K562 (cell line): ENCODE results near the gene HTR3E. TPM values are rescaled to one million over a fixed set of nuclear protein-coding genes. Genes with fewer than 3 reads are reported as not detected.

Experiments
- ATF2 ChIP-seq: sonication (generic); formaldehyde crosslinking; IDR thresholded peaks from 2 replicates; pipeline ENCODE4 v1.8.1; 2022; ENCODE audit warnings: missing genetic modification reagents
- BCOR ChIP-seq: fragments of 450-650 bp; IDR thresholded peaks from 2 replicates; pipeline ENCODE4 v1.6.1; 2016
- BRF2 ChIP-seq: IDR thresholded peaks from 3 replicates; pipeline ENCODE4 v1.6.1; 2011; ENCODE audit warnings: borderline replicate concordance, mild to moderate bottlenecking; ENCODE audit not compliant: insufficient read length, insufficient read depth
- CBX2 ChIP-seq: fragments of 200-600 bp; sonication (generic); IDR thresholded peaks from one replicate; pipeline ENCODE4 v1.6.1; 2012; ENCODE audit warnings: mild to moderate bottlenecking, low read length, inconsistent platforms; ENCODE audit not compliant: insufficient read depth, poor library complexity, severe bottlenecking
- CEBPG ChIP-seq, 3 experiments: fragments of 200-800 bp in 1 of 3; sonication (Bioruptor generic) in 1 of 3; sonication (generic) in 1 of 3; formaldehyde crosslinking in 1 of 3; IDR thresholded peaks in 2 of 3; conservative IDR thresholded peaks in 1 of 3; 2 replicates each; pipeline versions ENCODE4 v1.6.1 to v1.8.0; 2016 to 2022; ENCODE audit warnings: missing compliant biosample characterization in 2 of 3, missing genetic modification characterization in 2 of 3, mild to moderate bottlenecking in 1 of 3, missing genetic modification reagents in 1 of 3
- HMBOX1 ChIP-seq: sonication (generic); IDR thresholded peaks from 2 replicates; pipeline ENCODE4 v1.6.1; 2016
- HNRNPL ChIP-seq: fragments of 200-400 bp; formaldehyde crosslinking; IDR thresholded peaks from 2 replicates; pipeline ENCODE4 v1.6.1; 2017; ENCODE audit warnings: low read depth, mild to moderate bottlenecking, low read length
- KLF10 ChIP-seq: fragments of 250-450 bp; sonication (Bioruptor Pico); IDR thresholded peaks from 2 replicates; pipeline ENCODE4 v1.6.1; 2021; ENCODE audit warnings: matching md5 sums
- NFIC ChIP-seq: fragments of 450-650 bp; IDR thresholded peaks from 2 replicates; pipeline ENCODE4 v1.6.1; 2017; ENCODE audit warnings: mild to moderate bottlenecking, inconsistent platforms
- NR0B1 ChIP-seq: fragments of 450-650 bp; IDR thresholded peaks from one replicate; pipeline ENCODE4 v1.6.1; 2018; ENCODE audit warnings: mild to moderate bottlenecking, moderate library complexity; ENCODE audit not compliant: partially characterized antibody
- PCBP1 ChIP-seq: fragments of 200-400 bp; formaldehyde crosslinking; IDR thresholded peaks from 2 replicates; pipeline ENCODE4 v1.6.1; 2018; ENCODE audit warnings: mild to moderate bottlenecking, low read depth, low read length; ENCODE audit not compliant: poor library complexity, severe bottlenecking
- RBM25 ChIP-seq: fragments of 200-400 bp; formaldehyde crosslinking; IDR thresholded peaks from 2 replicates; pipeline ENCODE4 v1.6.1; 2018; ENCODE audit warnings: low read length, low read depth, moderate library complexity; ENCODE audit not compliant: severe bottlenecking
- SRSF9 ChIP-seq: fragments of 200-400 bp; formaldehyde crosslinking; IDR thresholded peaks from 2 replicates; pipeline ENCODE4 v1.6.1; 2017; ENCODE audit warnings: low read depth, low read length, borderline replicate concordance
- THRAP3 ChIP-seq: fragments of 450-650 bp; IDR thresholded peaks from 2 replicates; pipeline ENCODE4 v1.6.1; 2016; ENCODE audit warnings: mild to moderate bottlenecking, inconsistent platforms, borderline replicate concordance
- U2AF1 ChIP-seq: fragments of 200-400 bp; formaldehyde crosslinking; optimal IDR thresholded peaks from 2 replicates; pipeline ENCODE3; 2017; ENCODE audit warnings: mild to moderate bottlenecking, low read depth, low read length, moderate library complexity
- ZBED1 ChIP-seq: IDR thresholded peaks from 2 replicates; pipeline ENCODE4 v1.6.1; 2014
- ZBTB33 ChIP-seq: sonication (generic); formaldehyde crosslinking; IDR thresholded peaks from 2 replicates; pipeline ENCODE4 v1.8.1; 2023; ENCODE audit warnings: mild to moderate bottlenecking, missing genetic modification reagents
- ZNF184 ChIP-seq: sonication (generic); formaldehyde crosslinking; IDR thresholded peaks from 2 replicates; pipeline ENCODE4 v1.5.0; 2020; ENCODE audit warnings: missing genetic modification reagents
- ZNF311 ChIP-seq: fragments of 250-450 bp; sonication (Bioruptor Pico); IDR thresholded peaks from 2 replicates; pipeline ENCODE4 v1.4.0; 2020; ENCODE audit warnings: mild to moderate bottlenecking, moderate library complexity
- ZNF347 ChIP-seq: fragments of 450-650 bp; formaldehyde crosslinking; IDR thresholded peaks from 2 replicates; pipeline ENCODE4 v1.4.0; 2020; ENCODE audit warnings: low read depth, mild to moderate bottlenecking, moderate library complexity
- ZNF436 ChIP-seq: fragments of 250-450, 450-650 bp; sonication (Bioruptor Pico); formaldehyde crosslinking; IDR thresholded peaks from 2 replicates; pipeline ENCODE4 v1.7.0; 2020; ENCODE audit warnings: mild to moderate bottlenecking
- ZNF584 ChIP-seq: fragments of 200-800 bp; sonication (Bioruptor generic); IDR thresholded peaks from 2 replicates; pipeline ENCODE4 v1.6.1; 2016; ENCODE audit warnings: low read depth, mild to moderate bottlenecking, missing genetic modification characterization, missing compliant biosample characterization
- ZNF668 ChIP-seq: fragments of 250-450 bp; sonication (Bioruptor Pico); IDR thresholded peaks from 2 replicates; pipeline ENCODE4 v1.8.0; 2022; ENCODE audit warnings: mild to moderate bottlenecking, inconsistent platforms
- polyA plus RNA-seq, 8 experiments: library from polyadenylated mRNA; depleted of rRNA in 4 of 8; stranded (reverse) in 5 of 8; unstranded in 3 of 8; fragments of >200 nt; fragmentation: Nextera tagmentation in 2 of 8; fragmentation: Illumina TruSeq in 1 of 8; extraction: Ambion mirVana in 2 of 8; extraction: Trizol in 1 of 8; gene quantifications; 2 replicates each; pipeline versions ENCODE4 v1.2.1 to v1.2.3, GENCODE V29; 2011 to 2014; ENCODE audit warnings: inconsistent platforms in 1 of 8, missing spikeins in 1 of 8
- total RNA-seq, 7 experiments: library from RNA; depleted of rRNA in 6 of 7; stranded (reverse); fragments of >200 nt in 6 of 7; fragmentation: Illumina TruSeq in 2 of 7; extraction: Trizol in 2 of 7; gene quantifications; 2 replicates each; pipeline versions ENCODE4 v1.2.1 to v1.2.3, GENCODE V29; 2011 to 2021; ENCODE audit warnings: low replicate concordance in 1 of 7

Gene HTR3E
- total and polyA plus RNA-seq, 9 of the 15 experiments (the other 6 are each of a cell fraction or from before 2014, with no cell fraction given) = not detected

- TF ChIP-seq ZNF436 (CRISPR knock-in tag) (no peak), CEBPG (CRISPR knock-in tag; IDR thresholded peaks at IDR 0.05) (no peak), CEBPG (tag; conservative IDR thresholded peaks at IDR 0.05 in 1 of 2, IDR thresholded peaks at IDR 0.05 in 1 of 2) (peak; percentile 83 to 93), CBX2 (no peak), BRF2 (no peak), PCBP1 (no peak), RBM25 (no peak), BCOR (no peak), U2AF1 (no peak), ZBED1 (0 out of 2 replicates have a peak, but pooled peaks have one; percentile 53), ZNF584 (CRISPR knock-in tag) (0 out of 2 replicates have a peak, but pooled peaks have one; percentile 45), SRSF9 (no peak), ZNF184 (CRISPR knock-in tag) (no peak), KLF10 (CRISPR knock-in tag) (no peak), ZNF347 (CRISPR knock-in tag) (no peak), NFIC (no peak), NR0B1 (no peak), ZBTB33 (CRISPR knock-in tag) (no peak), HNRNPL (no peak), THRAP3 (no peak), ATF2 (no peak), ZNF668 (no peak), ZNF311 (CRISPR knock-in tag) (no peak), HMBOX1 (peak; percentile 69; the same call in 1 of the 2 replicates)
Measured at GRCh38 chr3:184085389-184085852, 11.4 kb upstream of the HTR3E start (continued).
